Measurements from ENCODE around the gene DLX3.

Gene DLX3

DNA sequence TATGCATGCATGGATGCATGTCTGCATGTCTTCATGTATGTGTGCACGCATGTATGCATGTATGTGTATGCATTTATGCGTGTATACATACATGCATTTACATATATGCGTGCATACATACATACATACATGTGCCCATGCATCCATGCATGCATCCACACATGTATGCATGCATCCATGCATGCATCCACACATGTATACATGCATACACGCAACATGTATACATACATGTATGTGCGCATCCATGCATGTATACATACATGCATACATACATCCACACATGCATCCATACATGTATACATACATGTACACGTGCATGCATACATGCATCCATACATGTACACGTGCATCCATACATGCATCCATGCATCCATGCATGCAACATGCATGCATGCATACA is 29.8 kb upstream of the DLX3 start:
- in situ Hi-C loops (cut with HindIII; ENCODE audit: low sequenced_read_pairs), result no loop called here

DNA sequence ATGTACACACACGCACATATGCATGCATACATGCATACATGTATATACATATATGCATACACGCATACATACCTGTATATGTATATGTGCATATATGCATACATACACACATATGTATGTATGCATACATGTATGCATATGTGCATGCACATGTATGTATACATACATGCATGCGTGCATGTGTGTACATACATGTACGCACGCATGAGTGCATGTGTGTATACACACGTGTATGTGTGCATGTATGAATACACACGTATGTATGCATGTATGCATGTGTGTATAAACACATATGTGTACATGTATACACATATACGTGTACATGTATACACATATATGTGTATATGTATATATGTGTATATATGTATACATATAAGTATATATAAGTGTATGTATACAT is 28.5 kb upstream of the DLX3 start:
- in situ Hi-C loops (cut with HindIII; ENCODE audit: low sequenced_read_pairs), result no loop called here

DNA sequence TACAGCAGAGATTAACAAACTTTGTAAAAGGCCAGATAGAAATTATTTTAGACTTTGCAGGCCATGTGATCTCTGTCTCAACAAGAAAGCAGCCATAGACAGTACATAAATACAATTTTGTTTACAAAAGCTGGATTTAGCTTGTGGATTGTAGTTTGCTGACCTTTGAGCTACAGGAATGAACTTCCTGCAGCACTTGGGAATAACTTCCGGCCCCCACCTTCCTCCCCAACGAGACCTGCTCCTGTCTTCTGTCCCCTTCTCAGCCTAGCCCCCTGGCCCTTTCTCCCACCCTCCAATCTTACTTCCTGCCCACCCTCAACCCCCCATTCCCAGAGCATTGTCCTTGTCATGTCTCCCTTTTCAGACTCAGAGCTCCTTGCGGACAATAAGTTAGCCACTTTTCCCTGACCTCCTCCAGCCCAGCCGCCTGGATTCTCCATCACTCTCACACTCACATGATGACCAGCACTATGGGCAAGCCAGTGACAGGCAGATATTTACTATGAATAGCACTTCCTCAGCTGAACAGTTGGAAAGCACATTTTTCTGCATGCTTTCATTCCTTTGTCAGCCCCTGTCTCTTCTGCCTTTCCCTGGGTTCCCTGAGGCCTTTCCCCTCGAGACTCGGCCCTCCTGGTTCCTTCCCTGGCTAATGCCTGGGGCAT is 27.6 kb upstream of the DLX3 start:
- in situ Hi-C loops (cut with HindIII; ENCODE audit: low sequenced_read_pairs), result no loop called here

DNA sequence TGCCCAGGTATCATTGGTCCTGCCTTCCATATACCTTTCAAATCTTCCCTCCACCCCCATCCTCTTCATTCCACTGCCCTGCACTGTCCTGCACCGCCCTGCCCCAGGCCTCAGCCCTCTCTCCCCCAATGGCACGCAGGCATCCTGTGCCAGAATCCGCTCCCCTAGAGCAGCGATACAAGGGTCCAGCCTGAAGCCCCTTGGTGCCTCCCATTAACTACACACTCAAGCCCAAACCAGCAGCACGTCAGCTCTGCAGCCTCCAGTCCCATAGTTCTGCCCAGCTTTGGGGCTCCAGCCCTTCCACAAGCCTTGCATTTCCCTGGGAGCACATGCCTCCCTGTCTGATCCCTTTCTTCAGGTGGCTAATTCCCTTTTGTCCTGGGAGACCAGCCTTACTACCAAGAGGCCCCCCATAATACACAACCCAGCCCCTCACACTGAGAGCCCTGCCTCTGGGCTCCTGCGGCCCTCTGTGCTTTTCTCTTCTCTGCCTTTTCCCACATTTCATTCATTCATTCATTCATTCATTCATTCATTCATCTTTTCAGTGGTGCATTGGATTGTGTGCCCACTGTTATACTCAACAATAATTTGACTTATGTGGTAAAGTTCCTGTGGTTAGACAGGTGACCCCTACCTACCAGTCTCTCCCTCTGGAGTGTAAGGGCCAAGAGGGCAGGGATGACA is 26.8 kb upstream of the DLX3 start:
- in situ Hi-C loops (cut with HindIII; ENCODE audit: low sequenced_read_pairs), result no loop called here

DNA sequence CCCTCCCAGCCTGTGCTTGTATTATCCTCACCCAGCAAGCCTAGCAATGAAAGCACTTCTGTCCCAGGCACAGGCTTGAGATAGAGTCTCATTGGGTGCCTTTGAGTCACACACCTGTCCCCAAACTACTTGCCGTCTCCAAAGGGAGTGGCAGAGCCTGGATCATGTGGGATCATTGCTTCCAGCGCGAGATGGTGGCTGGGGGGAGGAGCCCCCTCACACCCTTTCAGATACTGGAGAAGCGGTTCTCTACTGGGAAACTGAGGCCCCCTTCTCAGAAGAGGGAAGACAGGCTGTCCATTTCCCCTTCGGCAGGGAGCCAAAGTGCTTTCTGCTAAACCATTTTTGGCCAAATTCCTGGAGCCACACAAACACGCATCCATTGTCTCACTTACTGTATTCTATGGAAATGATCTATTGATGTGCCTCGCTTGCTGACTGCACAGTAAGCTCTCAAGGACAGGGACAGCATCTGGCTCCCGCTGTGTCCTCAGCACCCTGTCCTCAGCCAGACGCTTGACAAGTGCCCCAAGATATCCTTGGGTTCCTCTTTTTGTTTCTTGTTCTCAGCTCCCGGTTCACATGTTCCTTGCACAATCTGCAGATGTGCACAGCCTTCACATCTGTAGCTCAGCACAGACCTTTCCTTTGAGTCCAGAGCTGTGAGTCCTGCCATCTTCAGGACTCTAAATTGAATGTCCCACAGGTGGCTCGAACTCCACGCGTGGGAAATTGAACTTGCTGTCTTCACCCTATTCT is 26.0 kb upstream of the DLX3 start:
- in situ Hi-C loops (cut with HindIII; ENCODE audit: low sequenced_read_pairs), result no loop called here

DNA sequence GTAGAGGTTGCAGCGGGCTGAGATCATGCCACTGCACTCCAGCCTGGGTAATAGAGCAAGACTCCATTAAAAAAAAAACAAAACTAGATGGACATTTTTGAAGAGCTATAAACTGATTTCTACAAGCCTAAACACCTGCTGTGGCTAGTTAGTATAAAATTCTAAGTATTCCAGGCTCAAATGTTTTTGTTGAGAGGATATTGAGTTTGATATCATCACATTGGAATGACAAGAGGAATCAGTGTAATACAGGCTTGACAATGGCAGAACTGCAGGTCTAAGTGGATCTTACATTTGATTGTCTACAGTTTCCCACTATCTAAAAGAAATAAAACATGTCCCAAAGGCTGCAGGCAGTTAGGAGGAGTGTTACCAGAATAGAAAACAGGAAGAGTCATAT is 23.9 kb upstream of the DLX3 start:
- in situ Hi-C loops (cut with HindIII; ENCODE audit: low sequenced_read_pairs), result no loop called here

DNA sequence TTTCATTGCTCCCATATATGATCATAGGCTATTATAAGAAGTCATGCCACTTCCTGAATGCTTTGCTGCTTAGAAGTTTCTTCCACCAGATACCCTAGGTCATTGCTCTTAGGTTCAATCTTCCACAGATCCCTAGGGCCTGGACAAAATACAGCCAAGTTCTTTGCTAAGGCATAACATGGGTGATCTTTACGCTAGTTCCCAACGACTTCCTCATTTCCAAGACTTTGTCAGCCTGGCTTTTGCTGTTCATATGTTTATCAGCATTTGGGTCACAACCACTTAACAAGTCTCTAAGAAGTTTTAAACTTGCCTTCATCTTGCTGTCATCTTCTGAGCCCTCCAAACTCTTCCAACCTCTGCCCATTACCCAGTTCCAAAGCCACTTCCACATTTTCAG is 20.1 kb upstream of the DLX3 start:
- in situ Hi-C loops (cut with HindIII; ENCODE audit: low sequenced_read_pairs), result no loop called here

DNA sequence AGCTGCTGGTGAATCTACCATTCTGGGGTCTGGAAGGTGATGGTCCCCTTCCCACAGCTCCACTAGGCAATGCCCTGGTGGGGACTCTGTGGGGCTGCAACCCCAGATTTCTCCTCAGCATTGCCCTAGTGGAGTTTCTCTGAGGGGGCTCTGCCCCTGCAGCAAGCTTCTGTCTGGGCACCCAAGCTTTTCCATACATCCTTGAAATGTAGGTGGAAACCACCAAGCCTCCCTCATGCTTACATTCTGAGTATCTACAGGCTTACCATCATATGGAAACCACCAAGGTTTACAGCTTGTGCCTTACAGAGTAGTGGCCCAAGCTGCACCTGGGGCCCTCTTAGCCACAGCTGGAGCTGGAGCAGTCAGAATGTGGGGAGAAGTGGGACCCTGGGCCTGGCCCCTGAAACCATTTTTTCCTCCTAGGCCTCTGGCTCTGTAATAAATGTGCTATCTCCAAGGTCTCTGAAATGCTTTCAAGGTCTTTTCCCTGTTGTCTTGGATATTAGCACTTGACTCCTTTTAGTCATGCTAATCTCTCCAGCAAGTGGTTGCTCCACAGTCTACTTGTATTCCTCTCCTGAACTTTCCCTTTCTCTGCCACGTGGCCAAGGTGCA is 19.6 kb upstream of the DLX3 start:
- in situ Hi-C loops (cut with HindIII; ENCODE audit: low sequenced_read_pairs), result no loop called here

DNA sequence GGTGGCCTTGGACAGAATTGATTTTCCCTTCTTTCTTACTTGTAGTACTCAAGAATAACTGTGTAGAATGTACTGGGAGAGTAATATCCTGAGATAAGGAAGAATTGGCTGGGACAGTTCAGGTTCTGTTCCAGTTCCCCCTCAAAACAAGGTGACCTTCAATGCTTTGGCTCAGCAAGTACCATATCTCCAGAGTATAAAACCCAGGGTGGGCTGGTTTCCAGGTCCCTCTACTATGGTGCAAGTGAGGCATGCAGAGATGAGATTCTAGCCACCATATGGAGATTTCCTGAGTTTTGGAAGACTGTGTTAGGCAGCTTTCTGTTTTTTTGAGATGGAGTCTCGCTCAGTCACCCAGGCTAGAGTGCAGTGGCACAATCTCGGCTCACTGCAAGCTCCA is 18.1 kb upstream of the DLX3 start:
- in situ Hi-C loops (cut with HindIII; ENCODE audit: low sequenced_read_pairs), result no loop called here

DNA sequence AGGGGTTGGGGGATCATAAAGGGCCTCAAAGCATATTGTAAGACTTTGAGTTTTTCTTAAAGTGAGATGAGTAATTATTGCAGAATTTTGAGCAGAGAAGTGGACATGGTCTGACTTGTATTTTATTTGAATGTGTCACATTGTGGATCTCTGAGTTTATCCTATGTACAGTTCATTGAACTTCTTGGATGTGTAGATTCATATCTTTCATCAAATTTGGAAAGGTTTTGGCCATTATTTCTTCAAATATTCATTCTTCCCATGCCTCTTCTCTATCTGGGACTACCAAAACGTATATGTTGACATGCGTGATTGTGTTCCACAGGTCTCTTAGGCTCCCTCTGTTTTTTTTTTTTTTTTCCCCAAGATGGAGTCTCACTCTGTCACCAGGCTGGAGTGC is 14.3 kb upstream of the DLX3 start:
- in situ Hi-C loops (cut with HindIII; ENCODE audit: low sequenced_read_pairs), result no loop called here

DNA sequence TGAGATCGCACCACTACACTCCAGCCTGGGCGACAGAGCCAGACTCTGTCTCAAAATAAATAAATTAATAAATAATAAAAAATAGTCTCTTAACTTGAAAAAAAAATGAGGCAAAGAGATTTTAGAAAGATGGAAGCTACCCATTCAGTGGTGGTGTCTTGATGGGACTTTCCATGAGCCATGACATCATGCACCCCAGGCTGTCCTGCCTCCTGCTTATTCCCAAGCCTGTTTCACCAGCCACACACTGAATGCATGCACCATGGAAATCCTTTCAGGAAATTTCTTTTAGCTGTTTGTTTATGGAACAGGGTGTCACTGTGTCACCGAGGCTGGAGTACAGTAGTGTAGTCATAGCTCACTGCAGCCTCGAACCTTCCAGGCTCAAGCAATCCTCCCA is 8.9 kb upstream of the DLX3 start:
- in situ Hi-C loops (cut with HindIII; ENCODE audit: low sequenced_read_pairs), result no loop called here

DNA sequence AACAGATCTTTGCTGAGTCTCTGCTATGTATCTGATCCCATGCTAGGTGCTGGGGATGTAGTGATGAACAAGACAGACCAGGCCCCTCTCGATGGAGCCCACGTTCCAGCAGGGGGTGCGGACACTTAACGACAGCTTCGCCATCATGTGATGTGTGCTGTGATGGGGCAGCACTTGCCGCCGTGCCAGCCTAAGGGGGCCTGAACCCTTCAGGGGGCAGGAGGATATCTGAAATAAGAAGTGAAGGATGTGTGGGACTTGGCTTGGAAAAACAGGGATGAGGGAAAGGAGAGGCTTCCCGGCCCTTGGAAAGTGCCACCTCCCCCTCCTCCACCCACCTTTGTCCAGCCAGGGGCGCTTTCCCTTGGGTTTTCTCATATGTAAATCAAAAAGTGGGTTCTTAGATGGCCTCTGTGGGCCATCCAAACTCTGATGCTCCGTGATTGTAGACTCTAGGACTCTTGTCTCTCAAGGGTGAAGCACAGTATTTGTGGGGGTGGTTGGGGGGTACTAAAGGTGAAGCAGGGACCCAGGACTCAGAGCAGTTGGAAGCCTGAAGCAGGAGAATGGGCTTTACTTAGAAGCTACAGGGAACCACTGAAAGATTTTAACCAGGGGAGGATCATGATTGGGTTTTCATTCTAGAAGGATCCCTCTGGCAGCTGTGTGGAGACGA is 4.0 kb upstream of the DLX3 start:
- in situ Hi-C loops (cut with HindIII; ENCODE audit: low sequenced_read_pairs), result loop anchor here (5.0 kb wide), 2 partner anchors 78 to 117 kb away; no protein-coding TSS in a partner anchor

DNA sequence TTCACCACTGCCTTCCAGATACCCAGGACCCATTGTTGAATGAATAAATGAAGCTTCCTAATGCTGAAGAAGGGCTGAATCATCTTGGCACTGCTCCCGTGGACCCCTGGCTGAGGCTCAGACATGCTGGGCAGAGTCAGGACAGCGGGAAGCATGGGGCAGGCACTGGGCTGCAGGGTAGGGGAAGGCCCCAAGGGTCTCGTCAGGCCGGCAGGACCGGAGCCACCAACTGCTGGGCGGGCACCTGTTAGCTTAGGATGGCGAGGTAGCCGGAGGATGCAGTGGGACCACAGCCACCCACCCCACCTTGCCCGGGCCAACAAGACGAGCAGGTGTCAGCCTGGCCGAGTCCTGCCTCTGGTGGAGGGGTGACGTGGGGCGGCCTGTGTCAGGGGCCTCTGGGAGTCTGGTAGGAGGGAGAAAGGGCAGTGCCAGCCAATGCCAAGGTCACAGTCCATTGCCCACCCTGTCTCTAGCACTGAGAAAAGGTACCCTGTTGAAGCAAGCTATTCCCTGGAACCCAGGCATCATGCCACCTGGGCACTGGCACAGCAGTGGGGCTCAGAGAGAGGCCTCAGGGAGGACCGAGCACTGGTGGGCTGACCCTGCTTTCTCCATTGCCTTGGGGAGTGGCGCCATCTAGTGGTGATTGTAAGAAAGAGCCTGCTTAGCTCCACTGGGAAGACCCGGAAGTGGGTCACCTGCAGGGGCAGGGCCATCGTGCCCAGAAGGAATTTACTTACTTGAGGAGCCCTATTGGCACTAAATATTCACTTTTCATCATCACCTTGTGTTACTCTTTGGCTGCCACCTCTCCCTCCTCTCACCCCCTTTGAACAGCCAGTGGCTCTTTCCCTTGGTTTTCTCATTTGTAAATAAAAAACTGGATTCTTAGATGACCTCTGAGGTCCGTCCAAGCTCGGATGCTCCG is 3.0 kb upstream of the DLX3 start:
- in situ Hi-C loops (cut with HindIII; ENCODE audit: low sequenced_read_pairs), result loop anchor here (5.0 kb wide), 2 partner anchors 79 to 116 kb away; no protein-coding TSS in a partner anchor

DNA sequence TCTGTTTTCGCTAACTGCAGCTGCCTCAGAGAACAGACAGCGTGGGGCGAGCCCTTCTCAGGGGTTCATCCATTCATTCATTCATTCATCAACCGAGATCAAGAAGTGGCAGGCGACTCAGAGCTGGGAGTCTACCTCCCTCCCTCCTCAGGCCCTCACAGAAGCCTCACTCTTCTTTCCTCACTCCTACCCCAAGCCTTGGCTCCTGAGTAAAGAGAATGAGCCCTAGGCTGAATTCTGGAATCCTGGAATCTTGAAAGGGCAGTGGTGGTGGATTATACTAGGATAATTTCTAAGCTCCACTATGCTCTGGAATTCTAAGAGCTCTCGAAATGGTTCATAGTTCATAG is 2.3 kb upstream of the DLX3 start:
- in situ Hi-C loops (cut with HindIII; ENCODE audit: low sequenced_read_pairs), result loop anchor here (5.0 kb wide), 2 partner anchors 80 to 115 kb away; no protein-coding TSS in a partner anchor

DNA sequence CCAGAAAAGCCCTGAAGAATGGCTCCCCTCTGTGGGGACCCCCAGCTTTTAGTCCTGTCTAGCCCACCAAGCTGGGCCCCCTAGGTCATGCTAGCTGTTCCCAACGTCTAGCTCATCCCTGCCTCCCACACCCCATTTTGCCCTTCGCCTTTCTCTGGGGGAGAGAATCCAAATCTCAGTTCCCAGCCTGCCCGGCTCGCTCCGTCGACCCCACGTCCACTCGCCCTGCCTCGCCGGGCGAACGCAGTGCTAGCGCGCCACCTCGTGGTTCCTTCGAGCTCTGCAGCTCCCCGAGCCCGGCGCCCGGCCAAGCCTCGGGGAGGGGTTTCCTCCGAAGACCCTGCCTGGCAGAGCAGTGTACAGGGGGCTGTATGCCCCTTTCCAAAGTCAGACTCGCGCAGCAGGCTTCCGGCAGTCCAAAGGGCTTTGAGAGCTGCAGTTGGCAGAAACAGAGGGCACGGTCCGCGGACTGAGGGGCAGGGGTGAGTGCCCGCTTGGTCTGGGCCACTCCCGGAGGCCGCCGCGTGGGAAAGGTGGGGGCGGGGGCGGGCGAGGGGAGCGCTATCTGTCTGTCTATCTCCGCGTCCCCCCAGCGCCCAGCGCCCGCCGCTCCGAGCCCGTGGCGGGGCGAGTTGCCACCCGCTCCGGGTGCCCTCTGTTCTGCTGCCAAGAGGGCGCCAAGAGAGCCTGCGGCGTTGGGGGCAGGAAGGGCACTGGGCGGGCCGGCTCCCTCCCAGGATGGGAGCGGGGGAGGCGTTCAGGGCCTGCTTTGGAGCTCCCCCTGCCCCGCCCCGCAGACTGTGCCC is 1.7 kb upstream of the DLX3 start:
- in situ Hi-C loops (cut with HindIII; ENCODE audit: low sequenced_read_pairs), result loop anchor here (5.0 kb wide), 2 partner anchors 81 to 114 kb away; no protein-coding TSS in a partner anchor

DNA sequence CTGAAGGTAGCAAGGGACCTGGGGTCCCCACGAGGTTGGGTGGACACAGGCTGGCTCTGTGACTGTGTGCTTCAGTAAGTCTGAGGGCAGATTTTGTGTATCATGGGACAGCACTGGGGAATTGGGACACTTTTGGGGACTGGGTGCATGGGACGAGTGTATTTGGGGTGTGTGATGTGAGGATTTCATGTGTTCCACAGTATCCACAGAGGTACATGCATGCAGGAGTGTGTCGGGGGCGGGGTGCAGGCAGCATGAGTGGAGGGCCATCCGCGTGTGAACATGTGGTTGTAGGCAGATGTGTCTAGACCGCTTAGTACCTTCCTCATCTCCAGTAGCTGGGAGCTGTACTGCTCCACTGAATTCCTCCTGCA is 1.1 kb upstream of the DLX3 start:
- in situ Hi-C loops (cut with HindIII; ENCODE audit: low sequenced_read_pairs), result loop anchor here (5.0 kb wide), 2 partner anchors 81 to 114 kb away; no protein-coding TSS in a partner anchor

DNA sequence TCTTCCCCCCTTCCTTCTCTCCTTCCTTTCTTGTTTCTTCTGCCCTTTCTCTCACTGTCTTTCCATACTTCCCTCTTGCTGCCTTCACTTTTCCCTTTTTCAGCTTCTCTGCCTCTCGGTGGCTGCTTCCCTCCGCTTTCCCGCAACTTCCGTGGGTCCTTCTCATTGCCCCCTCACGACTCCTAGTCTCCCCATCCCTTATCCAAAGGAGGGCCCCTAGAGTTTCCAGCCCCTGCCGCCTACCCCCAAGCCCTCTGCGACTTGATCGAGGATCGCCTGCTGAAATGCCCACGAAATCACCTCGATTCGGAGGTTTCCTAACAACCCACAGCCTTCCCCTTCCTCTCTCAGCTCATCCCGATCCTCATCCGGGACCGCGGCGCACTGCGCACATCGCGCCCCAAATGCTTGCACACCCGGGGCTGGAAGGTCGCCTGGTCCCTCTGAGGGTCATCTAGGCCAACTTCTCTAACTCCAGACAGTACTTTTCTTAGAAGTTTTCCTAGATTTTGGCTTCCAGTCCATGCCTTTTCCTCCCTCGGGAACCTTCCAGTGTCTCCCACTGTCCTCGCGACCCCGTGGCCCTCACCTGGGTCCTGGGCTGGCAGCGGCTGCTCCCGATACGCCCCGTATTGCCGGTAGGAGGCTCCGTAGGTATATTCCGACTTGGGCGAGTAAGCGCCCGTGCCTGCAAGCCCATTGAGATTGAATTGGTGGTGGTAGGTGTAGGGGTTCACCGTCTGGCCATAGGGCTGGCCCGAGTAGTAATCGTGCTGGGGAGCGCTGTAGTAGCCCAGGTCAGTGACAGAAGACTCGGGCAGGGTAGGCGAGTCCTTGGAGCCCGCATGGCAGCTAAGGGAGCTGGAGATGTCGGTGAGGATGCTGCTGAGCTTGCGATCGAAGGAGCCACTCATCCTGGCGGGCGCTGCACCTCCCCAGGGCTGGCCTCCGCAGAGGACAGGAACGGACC is 654 bp downstream of the DLX3 start:
- in situ Hi-C loops (cut with HindIII; ENCODE audit: low sequenced_read_pairs), result loop anchor here (5.0 kb wide), 2 partner anchors 83 to 112 kb away; no protein-coding TSS in a partner anchor

Data from DLD1 (cell line).